Upper lobe of left lung (tissue), 6 donors: Measurements from ENCODE around the gene TPSG1. TPM values are rescaled to one million over a fixed set of nuclear protein-coding genes. Genes with fewer than 3 reads are reported as not detected.

Experiments used
- ATAC-seq, 2 donors: fragments of 200-7000 bp; cut with Tn5 transposase; one replicate each; pipeline ENCODE4 v1.9.1; 2022; ENCODE audit warnings: mild to moderate bottlenecking in 2 of 2, moderate library complexity in 2 of 2; ENCODE audit not compliant: low FRiP score in 2 of 2
- DNase-seq, 2 donors: peaks; one replicate each; pipeline ENCODE4 v3.0.0-alpha.2; 2019 to 2020
- H3K27ac ChIP-seq, 4 donors: fragments of 200-600 bp; sonication (generic); one replicate each; pipeline ENCODE4 v1.5.1; 2016 to 2019
- H3K27me3 ChIP-seq, 4 donors: fragments of 200-600 bp; sonication (generic); one replicate each; pipeline ENCODE4 v1.5.1; 2017 to 2019
- H3K36me3 ChIP-seq, 4 donors: fragments of 200-600 bp; sonication (generic); one replicate each; pipeline ENCODE4 v1.5.1; 2016 to 2019
- H3K4me1 ChIP-seq, 4 donors: fragments of 200-600 bp; sonication (generic); one replicate each; pipeline ENCODE4 v1.5.1; 2018 to 2019
- H3K4me3 ChIP-seq, 4 donors: fragments of 200-600 bp; sonication (generic); one replicate each; pipeline ENCODE4 v1.5.1; 2017 to 2019; ENCODE audit warnings: mild to moderate bottlenecking in 2 of 4, moderate library complexity in 1 of 4
- H3K9me3 ChIP-seq, 4 donors: fragments of 200-600 bp; sonication (generic); one replicate each; pipeline ENCODE4 v1.5.1; 2018 to 2019
- CTCF ChIP-seq, 6 experiments: fragments of 450-650 bp in 4 of 6; fragments of 200-600 bp in 2 of 6; sonication (generic) in 2 of 6; IDR thresholded peaks; one replicate each; pipeline ENCODE4 v1.5.1; 2016 to 2019; ENCODE audit warnings: antibody characterized with exemption in 6 of 6
- EP300 ChIP-seq, 4 donors: sonication (generic); formaldehyde crosslinking; IDR thresholded peaks; one replicate each; pipeline ENCODE4 v1.5.1; 2017; ENCODE audit warnings: antibody characterized with exemption in 4 of 4, control low read depth in 2 of 4
- POLR2A ChIP-seq, 4 donors: fragments of 450-650 bp; IDR thresholded peaks; one replicate each; pipeline ENCODE4 v1.5.1; 2016 to 2017; ENCODE audit warnings: antibody characterized with exemption in 4 of 4, mild to moderate bottlenecking in 2 of 4
- POLR2AphosphoS5 ChIP-seq, 2 donors: sonication (generic); formaldehyde crosslinking; IDR thresholded peaks; one replicate each; pipeline ENCODE4 v1.5.1; 2017; ENCODE audit warnings: antibody characterized with exemption in 2 of 2
- WGBS, 2 donors: methylation state at CpG; one replicate each; pipeline ENCODE4 v1.1.5; 2017 to 2018; 5-methylcytosine and 5-hydroxymethylcytosine counted together
- total RNA-seq, 6 donors: library from RNA; depleted of rRNA in 4 of 6; stranded (reverse); fragments of >200 nt in 4 of 6; gene quantifications; one replicate each; pipeline versions ENCODE4 v1.1.0 to v1.2.1, GENCODE V29; 2016 to 2021
- donor health status: DM: no; HTN: no; CAD: no; lungs with moderate emphysema.
- donor health status: DM: no; HTN: yes; CAD: no; lungs with severe emphysema.

The TPSG1 gene
- total RNA-seq, 6 donors from 2014 or later = 0.61 to 38.8 (median 3.7) TPM; not detected in 2

DNA sequence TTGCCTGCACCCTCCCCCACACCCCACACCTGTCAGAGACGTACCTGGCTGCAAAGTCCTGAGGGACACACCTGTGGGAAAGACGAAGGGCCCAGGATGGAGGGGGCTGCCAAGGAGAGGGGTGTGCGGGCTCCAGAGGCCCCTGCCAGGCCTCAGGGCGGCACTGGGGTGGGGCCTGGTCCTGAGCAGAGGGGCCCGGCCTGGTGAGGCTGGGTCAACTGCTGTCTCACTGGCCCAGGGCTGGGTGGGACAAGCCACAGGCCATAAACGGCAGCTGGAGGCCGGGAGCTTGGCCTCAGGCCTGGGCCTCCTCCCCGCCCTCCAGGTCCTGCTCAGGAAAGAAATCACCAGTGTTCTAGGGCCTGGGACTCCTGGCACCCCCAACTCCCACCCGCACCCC lies 510 bp downstream of the TPSG1 start:
- no peaks in the 10 kb centered on the region for H3K9me3 ChIP-seq
- H3K27ac ChIP-seq = no peak overlapping the region
- TF ChIP-seq POLR2A (IDR thresholded peaks at IDR 0.05) (no peak), CTCF (IDR thresholded peaks at IDR 0.05) (no peak), EP300 (IDR thresholded peaks at IDR 0.05) (no peak), POLR2AphosphoS5 (IDR thresholded peaks at IDR 0.05) (no peak)
- ATAC-seq (no peak), DNase-seq (peak in 1 of 2 donors; percentile 74)
- no peaks in the 10 kb centered on the region for H3K27me3 ChIP-seq
- no peaks in the 10 kb centered on the region for H3K4me1 ChIP-seq
- H3K36me3 ChIP-seq = no peaks in the 10 kb centered on the region
- H3K4me3 ChIP-seq = no peak overlapping the region
- 70% methylated on average over 8 of the region's 9 CpGs; no CpG with 5 or more reads in 1 of the 2 donors for WGBS, 2 donors

DNA sequence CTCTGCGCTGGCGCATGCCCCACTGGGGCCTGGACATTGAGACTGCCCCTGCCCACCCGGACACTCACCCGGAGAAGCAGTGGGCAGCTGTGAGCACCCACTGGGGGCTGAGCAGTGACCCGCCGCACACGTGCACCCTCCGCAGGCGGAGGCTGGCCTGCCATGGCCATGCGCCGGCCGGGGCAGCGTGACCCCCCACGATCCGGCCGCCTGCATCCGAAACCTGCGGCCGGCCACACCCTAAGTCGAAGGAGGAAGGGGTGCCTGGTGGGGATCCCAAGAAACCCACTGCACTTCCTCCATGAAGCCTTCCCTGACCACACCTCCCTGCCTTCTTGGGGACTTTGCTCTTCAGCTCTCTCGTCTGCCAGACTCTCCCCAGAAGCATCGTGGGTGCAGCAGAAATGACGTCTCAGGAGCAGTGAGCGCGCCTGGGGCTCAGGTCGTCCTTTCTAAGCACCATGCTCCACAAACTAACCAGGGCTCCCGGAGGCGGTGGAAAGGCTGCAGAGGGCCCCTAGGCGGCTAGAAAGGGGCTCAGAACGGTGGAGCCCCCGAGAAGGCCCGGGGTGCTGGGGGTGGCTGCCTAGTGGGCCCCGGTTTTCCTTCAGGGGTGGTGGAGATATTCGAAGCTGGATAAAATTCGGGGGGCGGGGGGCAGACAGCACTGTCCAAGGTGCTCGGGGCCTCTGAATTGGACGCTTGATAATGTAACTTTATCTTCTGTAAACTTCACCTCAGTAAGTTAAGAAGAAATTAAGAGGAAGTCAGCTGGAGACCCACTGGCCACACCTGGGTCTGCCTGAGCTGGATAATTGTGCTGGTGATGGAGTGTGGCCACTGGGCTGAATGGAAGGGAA lies 1.5 kb downstream of the TPSG1 start:
- no peak for TF ChIP-seq POLR2A (IDR thresholded peaks at IDR 0.05)
- no peak for TF ChIP-seq CTCF (IDR thresholded peaks at IDR 0.05)
- no peak for TF ChIP-seq EP300 (IDR thresholded peaks at IDR 0.05)
- TF ChIP-seq POLR2AphosphoS5 (IDR thresholded peaks at IDR 0.05) = no peak
- Histone ChIP-seq H3K9me3 (no peaks in the 10 kb centered on the region), H3K27ac (no peak overlapping the region), H3K4me1 (no peaks in the 10 kb centered on the region), H3K4me3 (no peak overlapping the region), H3K27me3 (no peaks in the 10 kb centered on the region), H3K36me3 (no peaks in the 10 kb centered on the region)
- no peak for ATAC-seq
- 80 to 85% methylated on average over 31 to 38 of the region's 38 CpGs for WGBS, 2 donors
- peak in 1 of 2 donors; percentile 66 for DNase-seq

GRCh38 chr16:1222553-1223354 lies 2.3 kb downstream of the TPSG1 start:
- no peaks in the 10 kb centered on the region for H3K27me3 ChIP-seq
- H3K9me3 ChIP-seq = no peaks in the 10 kb centered on the region
- ATAC-seq (no peak), DNase-seq (peak in 1 of 2 donors; percentile 75)
- no peaks in the 10 kb centered on the region for H3K36me3 ChIP-seq
- no peak overlapping the region for H3K27ac ChIP-seq
- TF ChIP-seq POLR2AphosphoS5 (IDR thresholded peaks at IDR 0.05) = no peak
- no peak for TF ChIP-seq POLR2A (IDR thresholded peaks at IDR 0.05)
- no peak for TF ChIP-seq CTCF (IDR thresholded peaks at IDR 0.05)
- TF ChIP-seq EP300 (IDR thresholded peaks at IDR 0.05) = no peak
- no peaks in the 10 kb centered on the region for H3K4me1 ChIP-seq
- no peak overlapping the region for H3K4me3 ChIP-seq
- WGBS, 2 donors = 65 to 77% methylated on average over 15 to 25 of the region's 25 CpGs

GRCh38 chr16:1221628-1222552 lies 3.2 kb downstream of the TPSG1 start:
- no peaks in the 10 kb centered on the region for H3K27me3 ChIP-seq
- H3K27ac ChIP-seq = no peak overlapping the region
- no peak for ATAC-seq
- no peaks in the 10 kb centered on the region for H3K4me1 ChIP-seq
- no peak overlapping the region for H3K4me3 ChIP-seq
- 80 to 83% methylated on average over 30 to 40 of the region's 40 CpGs for WGBS, 2 donors
- DNase-seq = peak in 1 of 2 donors; percentile 62
- H3K9me3 ChIP-seq = no peaks in the 10 kb centered on the region
- H3K36me3 ChIP-seq = no peaks in the 10 kb centered on the region
- TF ChIP-seq EP300 (IDR thresholded peaks at IDR 0.05) = no peak
- no peak for TF ChIP-seq POLR2AphosphoS5 (IDR thresholded peaks at IDR 0.05)
- TF ChIP-seq CTCF (IDR thresholded peaks at IDR 0.05) = no peak
- no peak for TF ChIP-seq POLR2A (IDR thresholded peaks at IDR 0.05)
